HG03066 (cell line): Measurements from ENCODE around the gene SHISA6.

ENCODE experiments used
- ATAC-seq: cut with Tn5 transposase; IDR thresholded peaks from one replicate; pipeline ENCODE4 v1.9.1; 2021; ENCODE audit warnings: low read depth; ENCODE audit not compliant: unreplicated experiment

SHISA6 gene

DNA sequence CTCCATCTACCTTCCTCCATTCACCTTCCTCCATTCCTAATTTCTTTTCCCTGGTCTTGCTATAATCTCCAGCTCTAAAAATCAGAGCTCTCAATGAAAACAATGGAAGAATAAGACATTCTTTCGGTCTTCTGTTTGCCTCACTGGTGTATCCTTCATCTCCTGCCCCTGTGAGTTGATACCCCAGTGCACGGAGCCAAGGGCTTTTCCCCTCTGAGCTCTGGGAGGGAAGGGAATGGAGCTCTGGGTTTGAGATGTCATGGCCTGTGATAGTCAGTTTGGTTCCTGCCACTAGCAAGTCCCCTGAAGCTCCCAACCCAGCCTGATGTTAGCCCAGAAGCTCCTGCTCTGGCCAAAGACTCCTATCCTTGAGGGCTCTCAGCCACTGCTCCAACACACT is 320.7 kb downstream of the SHISA6 start:
- no peak for ATAC-seq

- ATAC-seq, result no peak
Measured at GRCh38 chr17:11564589-11565380, 323.8 kb downstream of the SHISA6 start.

DNA sequence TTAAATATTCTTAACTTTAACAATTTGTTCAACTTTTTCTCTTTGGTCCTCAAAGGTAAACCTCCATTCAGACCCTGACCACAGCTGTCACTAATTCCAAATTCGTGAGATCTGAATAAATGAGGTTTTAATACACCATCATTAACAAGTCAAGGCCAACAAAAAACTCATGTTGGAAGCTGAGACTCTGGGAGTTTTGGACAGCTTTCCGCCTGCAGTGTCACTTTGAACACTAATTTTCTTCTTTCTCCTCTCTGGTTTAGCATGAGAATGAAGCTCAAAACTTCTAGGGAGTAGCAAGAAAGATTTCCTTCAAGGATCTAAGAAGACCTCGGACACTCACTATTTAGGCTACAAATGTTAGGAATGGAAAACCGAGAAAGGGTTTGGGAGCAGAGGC is 324.6 kb downstream of the SHISA6 start:
- no peak for ATAC-seq

GRCh38 chr17:11578998-11579397 is 338.0 kb downstream of the SHISA6 start:
- no peak for ATAC-seq

DNA sequence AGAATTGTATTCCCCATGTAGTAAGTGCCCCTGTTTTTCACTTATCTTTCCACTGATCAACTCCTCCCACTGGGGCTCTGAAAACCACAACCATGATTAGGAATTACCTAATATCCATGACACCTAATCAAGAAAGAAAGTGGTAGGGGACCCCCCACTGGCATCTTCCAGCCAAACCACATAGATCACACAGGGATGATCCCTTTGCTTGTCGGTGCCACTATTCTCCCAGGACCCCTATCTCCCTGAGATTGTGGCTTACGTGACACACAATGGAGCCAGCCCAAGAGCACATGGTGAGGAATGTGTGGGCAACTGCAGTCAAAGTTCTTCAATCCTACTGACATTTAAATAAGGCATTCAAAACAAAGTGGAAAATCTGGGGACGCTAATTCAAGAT is 339.7 kb downstream of the SHISA6 start:
- no peak for ATAC-seq

DNA sequence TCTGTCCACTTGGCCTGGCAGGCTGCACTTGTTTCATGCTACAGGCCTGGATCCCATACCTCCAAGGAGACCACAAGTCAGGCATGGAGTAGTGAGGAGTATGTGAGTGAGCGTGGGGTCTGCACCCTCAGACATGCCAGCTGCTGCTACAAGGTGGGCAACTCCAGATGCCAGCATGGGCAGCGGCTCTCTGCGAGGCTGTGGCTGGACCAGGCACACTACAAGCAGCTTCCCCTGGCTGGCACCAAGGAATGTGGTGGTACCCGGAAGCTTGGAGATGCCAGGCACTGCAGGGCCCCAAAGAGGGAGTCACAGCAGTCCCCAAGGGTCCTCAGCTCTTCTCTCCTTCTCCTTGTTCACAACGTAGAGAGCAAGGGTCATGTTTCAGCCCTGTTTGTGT is 341.2 kb downstream of the SHISA6 start:
- ATAC-seq, result no peak

- no peak for ATAC-seq
Measured at GRCh38 chr17:11583306-11583992, 342.4 kb downstream of the SHISA6 start.

- ATAC-seq, result no peak
Measured at GRCh38 chr17:11589716-11590115, 348.7 kb downstream of the SHISA6 start.

GRCh38 chr17:11598274-11599221 is 357.5 kb downstream of the SHISA6 start, which contains the start of gene DNAH9:
Gene DNAH9, plus strand, starts transcription at chr17:11598470. Its CDS starts 29 bp downstream, at chr17:11598499.
- no peak for ATAC-seq

DNA sequence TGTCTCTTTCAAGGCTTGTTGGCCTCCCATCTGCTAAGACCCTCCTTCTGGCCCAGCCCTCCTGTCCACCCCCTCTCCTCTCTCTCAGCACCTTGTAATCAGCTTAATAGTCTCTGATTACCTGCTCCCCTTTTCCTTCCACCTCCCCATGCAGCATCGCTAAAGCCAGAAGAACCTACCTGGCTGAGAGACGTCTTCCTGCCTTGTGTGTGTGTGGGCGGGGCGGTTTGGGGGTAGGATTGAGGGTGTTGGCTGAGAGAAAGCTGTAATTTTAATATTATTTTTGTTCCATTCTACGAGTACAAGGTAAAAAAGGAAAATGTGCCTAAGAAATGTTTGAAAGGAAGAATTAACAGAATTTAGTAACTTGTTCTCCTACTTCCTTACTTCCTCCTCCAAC is 360.6 kb downstream of the SHISA6 start:
- ATAC-seq, result no peak

DNA sequence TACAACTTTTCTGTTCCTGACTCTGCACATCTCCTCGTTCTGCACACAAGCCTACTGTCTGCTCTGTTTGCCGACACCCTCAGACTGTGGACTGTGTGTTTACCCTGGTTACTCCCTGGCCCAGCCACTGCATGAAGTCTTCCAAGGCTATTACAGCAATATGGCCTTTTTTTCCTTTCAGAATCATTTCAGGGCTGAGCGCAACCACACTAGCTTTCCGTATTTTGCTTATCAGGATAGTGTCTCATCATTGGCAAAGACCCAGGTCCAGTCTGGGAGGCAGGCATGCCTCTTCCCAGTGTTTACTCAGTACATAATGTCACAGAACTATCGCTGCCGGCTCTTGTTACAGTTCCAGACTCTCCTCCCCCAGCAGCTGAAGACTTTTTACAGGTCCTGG is 367.4 kb downstream of the SHISA6 start:
- no peak for ATAC-seq

- ATAC-seq, result no peak
Measured at GRCh38 chr17:11610999-11611566, 370.1 kb downstream of the SHISA6 start.

- ATAC-seq, result no peak
Measured at GRCh38 chr17:11612956-11613355, 371.9 kb downstream of the SHISA6 start.
